Transverse colon (tissue), 3 donors: Measurements from ENCODE around the gene TMEM270.

ENCODE experiments used
- POLR2A ChIP-seq: fragments of 450-650 bp; IDR thresholded peaks from one replicate; pipeline ENCODE4 v1.6.1; 2016; ENCODE audit warnings: antibody characterized with exemption, mild to moderate bottlenecking, moderate library complexity
- TF ChIP-seq, protein P1 (sequence below), 5 experiments: fragments of 200-600 bp in 3 of 5; fragments of 450-650 bp in 2 of 5; sonication (generic) in 3 of 5; IDR thresholded peaks; 1 replicate in 2 of 5; 2 replicates in 3 of 5; pipeline ENCODE4 v1.5.1; 2016 to 2017; ENCODE audit warnings: antibody characterized with exemption in 5 of 5, inconsistent platforms in 3 of 5, mild to moderate bottlenecking in 2 of 5, moderate library complexity in 1 of 5

- TF ChIP-seq, protein P1, sequence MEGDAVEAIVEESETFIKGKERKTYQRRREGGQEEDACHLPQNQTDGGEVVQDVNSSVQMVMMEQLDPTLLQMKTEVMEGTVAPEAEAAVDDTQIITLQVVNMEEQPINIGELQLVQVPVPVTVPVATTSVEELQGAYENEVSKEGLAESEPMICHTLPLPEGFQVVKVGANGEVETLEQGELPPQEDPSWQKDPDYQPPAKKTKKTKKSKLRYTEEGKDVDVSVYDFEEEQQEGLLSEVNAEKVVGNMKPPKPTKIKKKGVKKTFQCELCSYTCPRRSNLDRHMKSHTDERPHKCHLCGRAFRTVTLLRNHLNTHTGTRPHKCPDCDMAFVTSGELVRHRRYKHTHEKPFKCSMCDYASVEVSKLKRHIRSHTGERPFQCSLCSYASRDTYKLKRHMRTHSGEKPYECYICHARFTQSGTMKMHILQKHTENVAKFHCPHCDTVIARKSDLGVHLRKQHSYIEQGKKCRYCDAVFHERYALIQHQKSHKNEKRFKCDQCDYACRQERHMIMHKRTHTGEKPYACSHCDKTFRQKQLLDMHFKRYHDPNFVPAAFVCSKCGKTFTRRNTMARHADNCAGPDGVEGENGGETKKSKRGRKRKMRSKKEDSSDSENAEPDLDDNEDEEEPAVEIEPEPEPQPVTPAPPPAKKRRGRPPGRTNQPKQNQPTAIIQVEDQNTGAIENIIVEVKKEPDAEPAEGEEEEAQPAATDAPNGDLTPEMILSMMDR (IDR thresholded peaks at IDR 0.05), result no peak
- no peak for TF ChIP-seq POLR2A
These were observed 39.3 kb downstream of the TMEM270 start for GRCh38 chr7:73900286-73900685.
